ENCODE results near the gene PRKN.

PRKN gene

DNA sequence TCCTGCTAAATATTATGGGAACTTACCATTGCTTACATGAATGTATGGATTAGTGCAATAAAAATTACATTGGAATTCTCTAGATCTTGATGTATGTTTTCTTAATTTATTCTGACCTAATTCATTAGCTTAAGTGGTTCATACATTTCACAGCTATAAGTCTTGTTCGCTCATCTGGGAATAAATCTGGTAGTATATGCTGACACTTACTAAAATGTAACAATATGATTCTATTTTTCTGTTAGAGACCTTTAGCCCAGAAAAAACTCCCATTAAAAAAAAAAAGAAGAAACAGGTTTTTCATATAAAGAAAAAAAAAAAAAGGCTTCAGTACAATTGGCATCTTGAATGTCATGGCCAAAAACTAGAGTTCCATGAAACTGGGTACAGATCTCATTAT is 1059.6 kb downstream of the PRKN start:
- no peak for DNase-seq (ENCODE audit: low read depth)
- no peak overlapping the region for H3K4me3 ChIP-seq (ENCODE audit: low read depth, low read length)
- TF ChIP-seq POLR2A (IDR thresholded peaks at IDR 0.05; ENCODE audit: extremely low read depth, insufficient read length) (no peak), MYC (IDR thresholded peaks at IDR 0.05; ENCODE audit: low read depth, low read length) (no peak), MAX (IDR thresholded peaks at IDR 0.05; ENCODE audit: low read depth, low read length) (no peak)
- TF ChIP-seq, protein P1, sequence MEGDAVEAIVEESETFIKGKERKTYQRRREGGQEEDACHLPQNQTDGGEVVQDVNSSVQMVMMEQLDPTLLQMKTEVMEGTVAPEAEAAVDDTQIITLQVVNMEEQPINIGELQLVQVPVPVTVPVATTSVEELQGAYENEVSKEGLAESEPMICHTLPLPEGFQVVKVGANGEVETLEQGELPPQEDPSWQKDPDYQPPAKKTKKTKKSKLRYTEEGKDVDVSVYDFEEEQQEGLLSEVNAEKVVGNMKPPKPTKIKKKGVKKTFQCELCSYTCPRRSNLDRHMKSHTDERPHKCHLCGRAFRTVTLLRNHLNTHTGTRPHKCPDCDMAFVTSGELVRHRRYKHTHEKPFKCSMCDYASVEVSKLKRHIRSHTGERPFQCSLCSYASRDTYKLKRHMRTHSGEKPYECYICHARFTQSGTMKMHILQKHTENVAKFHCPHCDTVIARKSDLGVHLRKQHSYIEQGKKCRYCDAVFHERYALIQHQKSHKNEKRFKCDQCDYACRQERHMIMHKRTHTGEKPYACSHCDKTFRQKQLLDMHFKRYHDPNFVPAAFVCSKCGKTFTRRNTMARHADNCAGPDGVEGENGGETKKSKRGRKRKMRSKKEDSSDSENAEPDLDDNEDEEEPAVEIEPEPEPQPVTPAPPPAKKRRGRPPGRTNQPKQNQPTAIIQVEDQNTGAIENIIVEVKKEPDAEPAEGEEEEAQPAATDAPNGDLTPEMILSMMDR (IDR thresholded peaks at IDR 0.05; ENCODE audit: low read depth, low read length), result no peak

DNA sequence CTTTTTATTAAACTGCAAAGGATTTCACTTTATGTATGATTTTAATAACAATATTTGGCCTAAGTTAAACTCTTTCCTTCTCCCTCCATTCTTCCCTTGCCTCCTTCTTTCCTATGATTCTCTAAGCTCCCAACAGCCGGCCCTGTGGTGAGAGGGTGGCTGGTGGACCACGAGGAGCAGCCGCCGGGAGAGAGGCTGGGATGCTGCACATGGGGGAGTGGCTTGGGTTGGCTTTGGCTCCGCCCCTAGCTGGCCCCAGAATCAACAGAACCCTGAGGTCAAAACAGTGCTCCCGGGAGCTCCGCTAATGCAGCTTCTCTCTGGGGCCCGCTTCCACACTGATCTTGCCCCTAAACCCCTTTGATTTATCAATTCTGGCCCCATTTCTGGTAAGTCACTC is 1063.9 kb downstream of the PRKN start:
- no peak overlapping the region for H3K4me3 ChIP-seq (ENCODE audit: low read depth, low read length)
- no peak for DNase-seq (ENCODE audit: low read depth)
- TF ChIP-seq MYC (IDR thresholded peaks at IDR 0.05; ENCODE audit: low read depth, low read length) (no peak), POLR2A (IDR thresholded peaks at IDR 0.05; ENCODE audit: extremely low read depth, insufficient read length) (no peak), MAX (IDR thresholded peaks at IDR 0.05; ENCODE audit: low read depth, low read length) (no peak)
- TF ChIP-seq, protein P1 (IDR thresholded peaks at IDR 0.05; ENCODE audit: low read depth, low read length), result no peak

- DNase-seq (ENCODE audit: low read depth), result peak; percentile 31
- TF ChIP-seq POLR2A (IDR thresholded peaks at IDR 0.05; ENCODE audit: extremely low read depth, insufficient read length) (no peak), MYC (IDR thresholded peaks at IDR 0.05; ENCODE audit: low read depth, low read length) (no peak), MAX (IDR thresholded peaks at IDR 0.05; ENCODE audit: low read depth, low read length) (no peak)
- TF ChIP-seq, protein P1 (IDR thresholded peaks at IDR 0.05; ENCODE audit: low read depth, low read length), result peak; percentile 37
- no peak overlapping the region for H3K4me3 ChIP-seq (ENCODE audit: low read depth, low read length)
These were observed 1066.6 kb downstream of the PRKN start for GRCh38 chr6:161660666-161661571.

DNA sequence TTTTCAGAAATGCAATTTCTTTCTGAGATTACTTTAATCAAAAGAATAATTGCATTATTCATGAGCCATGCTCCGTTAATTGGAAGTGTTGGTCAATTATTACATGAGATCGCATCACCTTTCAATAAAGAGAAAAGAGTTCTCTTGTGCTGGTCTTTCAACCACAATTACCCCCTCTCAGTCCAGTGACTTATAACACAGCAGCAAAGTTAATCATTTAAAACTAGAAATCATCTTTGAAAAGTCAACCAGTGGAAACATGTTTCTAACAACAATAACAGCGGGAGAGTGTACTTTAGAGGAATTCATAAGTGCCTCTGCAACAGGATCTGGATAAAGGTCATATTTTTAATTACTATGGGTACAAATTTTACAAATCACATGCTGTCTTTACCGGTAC is 1069.4 kb downstream of the PRKN start:
- DNase-seq (ENCODE audit: low read depth), result no peak
- TF ChIP-seq, protein P1 (IDR thresholded peaks at IDR 0.05; ENCODE audit: low read depth, low read length), result no peak
- TF ChIP-seq MAX (IDR thresholded peaks at IDR 0.05; ENCODE audit: low read depth, low read length) (no peak), MYC (IDR thresholded peaks at IDR 0.05; ENCODE audit: low read depth, low read length) (no peak), POLR2A (IDR thresholded peaks at IDR 0.05; ENCODE audit: extremely low read depth, insufficient read length) (no peak)
- no peak overlapping the region for H3K4me3 ChIP-seq (ENCODE audit: low read depth, low read length)

DNA sequence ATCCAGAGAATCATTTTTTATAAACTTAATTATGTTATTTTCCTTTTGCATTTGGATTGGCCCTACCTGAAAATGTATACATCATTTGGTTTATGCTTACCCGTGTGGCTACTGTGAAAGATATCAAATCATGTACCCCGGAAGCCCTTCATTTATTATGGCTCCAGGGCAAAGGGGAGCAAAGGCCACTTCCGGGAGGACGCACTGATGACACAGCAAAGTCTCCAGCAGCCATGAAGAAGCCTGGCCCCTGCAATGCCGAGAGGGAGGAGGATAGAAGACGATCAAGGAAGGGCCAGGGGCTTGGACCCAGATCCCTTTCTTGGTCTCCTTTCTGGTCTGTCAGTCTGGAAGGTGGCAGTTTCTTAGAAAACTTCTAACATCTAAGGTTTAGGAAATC is 1073.4 kb downstream of the PRKN start:
- no peak overlapping the region for H3K4me3 ChIP-seq (ENCODE audit: low read depth, low read length)
- TF ChIP-seq POLR2A (IDR thresholded peaks at IDR 0.05; ENCODE audit: extremely low read depth, insufficient read length) (no peak), MAX (IDR thresholded peaks at IDR 0.05; ENCODE audit: low read depth, low read length) (no peak)

GRCh38 chr6:161651949-161652348 is 1075.6 kb downstream of the PRKN start:
- H3K4me3 ChIP-seq (ENCODE audit: low read depth, low read length), result no peak overlapping the region
- no peak for DNase-seq (ENCODE audit: low read depth)
- TF ChIP-seq, protein P1 (IDR thresholded peaks at IDR 0.05; ENCODE audit: low read depth, low read length), result no peak
- TF ChIP-seq POLR2A (IDR thresholded peaks at IDR 0.05; ENCODE audit: extremely low read depth, insufficient read length) (no peak), MYC (IDR thresholded peaks at IDR 0.05; ENCODE audit: low read depth, low read length) (no peak), MAX (IDR thresholded peaks at IDR 0.05; ENCODE audit: low read depth, low read length) (no peak)

More for the DNA sequence above, 1073.4 kb downstream of the PRKN start:
- no peak for DNase-seq (ENCODE audit: low read depth)
